Measurements from ENCODE around the gene GRIFIN. TPM values are rescaled to one million over a fixed set of nuclear protein-coding genes. Genes with fewer than 3 reads are reported as not detected.

Gene GRIFIN
- total RNA-seq, 3 donors from 2014 or later = not detected

- Mint-ChIP-seq H3K9me3 (no peaks in the 10 kb centered on the region), H3K4me1 (ENCODE audit: low read depth) (peaks cover 6% of the 10 kb centered on the region), H3K4me3 (no peak overlapping the region), H3K27me3 (ENCODE audit: low read depth) (no peaks in the 10 kb centered on the region), H3K36me3 (ENCODE audit: insufficient read depth) (peaks cover 4% of the 10 kb centered on the region)
- ATAC-seq = no peak
- DNase-seq = no peak
Observed at GRCh38 chr7:2437136-2437535, 39.1 kb downstream of the GRIFIN start.

DNA sequence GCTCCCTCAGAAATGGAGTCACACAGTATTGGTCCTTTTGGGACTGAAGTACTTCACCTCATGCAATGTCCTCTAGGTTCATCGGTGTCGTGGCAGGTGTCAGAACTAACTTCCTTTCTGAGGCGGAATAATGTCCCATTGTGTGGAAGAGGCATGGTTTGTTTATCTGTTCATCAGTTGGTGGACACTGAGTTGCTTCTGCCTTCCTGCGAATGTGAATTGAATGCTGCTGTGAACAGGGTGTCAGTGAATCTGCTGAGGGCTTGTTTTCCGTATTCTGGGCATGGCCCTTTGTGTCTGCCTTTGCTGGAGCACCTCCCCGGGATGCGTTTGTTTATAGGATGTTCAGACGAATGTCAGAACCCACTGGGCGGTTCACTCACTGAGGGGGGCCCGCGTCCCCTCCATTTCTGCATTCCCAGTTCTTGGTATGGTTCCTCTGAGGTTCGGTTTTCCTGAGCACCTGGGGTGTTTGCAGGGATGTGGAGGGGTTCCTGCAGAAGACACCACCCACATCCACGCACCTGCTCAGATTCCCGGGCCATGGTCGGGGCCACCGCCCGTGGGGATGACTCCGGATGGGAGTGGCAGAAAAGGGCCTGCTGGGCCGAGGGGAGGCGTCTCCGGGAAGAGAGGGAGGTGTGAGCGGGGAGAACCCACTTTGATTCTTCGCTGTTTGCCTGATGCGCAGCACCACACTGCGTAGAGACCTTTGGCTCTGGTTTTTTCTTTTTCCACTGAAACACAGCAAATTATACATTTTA lies 39.7 kb downstream of the GRIFIN start:
- peaks cover 9% of the 10 kb centered on the region for H3K4me1 Mint-ChIP-seq (ENCODE audit: low read depth)
- peaks cover 4% of the 10 kb centered on the region for H3K36me3 Mint-ChIP-seq (ENCODE audit: insufficient read depth)
- no peak overlapping the region for H3K4me3 Mint-ChIP-seq
- ATAC-seq = no peak
- DNase-seq = no peak
- H3K9me3 Mint-ChIP-seq = no peaks in the 10 kb centered on the region
- H3K27me3 Mint-ChIP-seq (ENCODE audit: low read depth) = no peaks in the 10 kb centered on the region

- ATAC-seq (no peak), DNase-seq (no peak)
- Mint-ChIP-seq H3K27me3 (ENCODE audit: low read depth) (no peaks in the 10 kb centered on the region), H3K4me1 (ENCODE audit: low read depth) (peaks cover 7% of the 10 kb centered on the region), H3K9me3 (peaks cover 5% of the 10 kb centered on the region), H3K4me3 (no peak overlapping the region), H3K36me3 (ENCODE audit: insufficient read depth) (peaks cover 9% of the 10 kb centered on the region)
Observed at GRCh38 chr7:2435146-2435545, 41.1 kb downstream of the GRIFIN start.

GRCh38 chr7:2433713-2434550 lies 42.3 kb downstream of the GRIFIN start:
- H3K27me3 Mint-ChIP-seq (ENCODE audit: low read depth) = no peaks in the 10 kb centered on the region
- ATAC-seq (no peak), DNase-seq (no peak)
- H3K9me3 Mint-ChIP-seq = peaks cover 5% of the 10 kb centered on the region
- no peak overlapping the region for H3K4me3 Mint-ChIP-seq
- H3K4me1 Mint-ChIP-seq (ENCODE audit: low read depth) = peaks cover 8% of the 10 kb centered on the region
- H3K36me3 Mint-ChIP-seq (ENCODE audit: insufficient read depth) = peaks cover 9% of the 10 kb centered on the region

DNA sequence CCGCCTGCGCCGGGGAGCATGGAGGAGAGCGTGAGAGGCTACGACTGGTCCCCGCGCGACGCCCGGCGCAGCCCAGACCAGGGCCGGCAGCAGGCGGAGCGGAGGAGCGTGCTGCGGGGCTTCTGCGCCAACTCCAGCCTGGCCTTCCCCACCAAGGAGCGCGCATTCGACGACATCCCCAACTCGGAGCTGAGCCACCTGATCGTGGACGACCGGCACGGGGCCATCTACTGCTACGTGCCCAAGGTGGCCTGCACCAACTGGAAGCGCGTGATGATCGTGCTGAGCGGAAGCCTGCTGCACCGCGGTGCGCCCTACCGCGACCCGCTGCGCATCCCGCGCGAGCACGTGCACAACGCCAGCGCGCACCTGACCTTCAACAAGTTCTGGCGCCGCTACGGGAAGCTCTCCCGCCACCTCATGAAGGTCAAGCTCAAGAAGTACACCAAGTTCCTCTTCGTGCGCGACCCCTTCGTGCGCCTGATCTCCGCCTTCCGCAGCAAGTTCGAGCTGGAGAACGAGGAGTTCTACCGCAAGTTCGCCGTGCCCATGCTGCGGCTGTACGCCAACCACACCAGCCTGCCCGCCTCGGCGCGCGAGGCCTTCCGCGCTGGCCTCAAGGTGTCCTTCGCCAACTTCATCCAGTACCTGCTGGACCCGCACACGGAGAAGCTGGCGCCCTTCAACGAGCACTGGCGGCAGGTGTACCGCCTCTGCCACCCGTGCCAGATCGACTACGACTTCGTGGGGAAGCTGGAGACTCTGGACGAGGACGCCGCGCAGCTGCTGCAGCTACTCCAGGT lies 43.1 kb downstream of the GRIFIN start:
- Mint-ChIP-seq H3K9me3 (peaks cover 5% of the 10 kb centered on the region), H3K4me3 (no peak overlapping the region), H3K4me1 (ENCODE audit: low read depth) (peaks cover 8% of the 10 kb centered on the region), H3K27me3 (ENCODE audit: low read depth) (no peaks in the 10 kb centered on the region), H3K36me3 (ENCODE audit: insufficient read depth) (peaks cover 9% of the 10 kb centered on the region)
- DNase-seq (no peak), ATAC-seq (no peak)

DNA sequence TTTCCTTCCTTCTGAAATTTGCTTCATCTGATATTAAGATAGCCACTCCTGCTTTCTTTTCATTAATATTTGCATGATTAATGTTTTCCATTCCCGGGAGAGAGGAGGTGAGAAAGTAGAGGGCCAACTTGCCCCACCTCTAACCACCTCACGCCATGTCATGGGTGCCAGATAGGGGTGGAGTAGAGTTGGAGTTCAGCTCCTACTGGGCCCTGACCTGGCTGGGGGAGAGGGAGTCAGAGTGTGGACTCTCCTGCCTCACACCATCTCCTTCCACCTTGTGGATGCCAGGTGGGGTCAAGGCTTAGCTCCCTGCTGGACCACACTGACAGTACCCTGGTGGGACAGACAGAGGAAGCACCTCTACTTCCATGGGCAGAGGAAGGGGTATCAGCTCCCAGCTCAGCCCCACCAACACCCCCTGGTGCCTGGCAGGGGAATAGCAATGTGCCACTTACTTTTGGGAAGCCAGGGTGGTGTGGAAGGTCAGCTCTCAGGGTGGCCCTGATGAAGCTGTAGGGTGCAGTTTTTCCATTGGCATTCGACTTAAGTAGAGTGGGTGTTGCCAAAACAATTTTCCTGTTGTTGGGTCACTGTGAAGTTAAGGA lies 44.8 kb downstream of the GRIFIN start:
- DNase-seq (peak; percentile 23), ATAC-seq (peak in 1 of 2 donors; percentile 55)
- Mint-ChIP-seq H3K9me3 (peaks cover 5% of the 10 kb centered on the region), H3K4me1 (ENCODE audit: low read depth) (peaks cover 10% of the 10 kb centered on the region), H3K27me3 (ENCODE audit: low read depth) (no peaks in the 10 kb centered on the region), H3K4me3 (no peak overlapping the region), H3K36me3 (ENCODE audit: insufficient read depth) (peaks cover 6% of the 10 kb centered on the region)

DNA sequence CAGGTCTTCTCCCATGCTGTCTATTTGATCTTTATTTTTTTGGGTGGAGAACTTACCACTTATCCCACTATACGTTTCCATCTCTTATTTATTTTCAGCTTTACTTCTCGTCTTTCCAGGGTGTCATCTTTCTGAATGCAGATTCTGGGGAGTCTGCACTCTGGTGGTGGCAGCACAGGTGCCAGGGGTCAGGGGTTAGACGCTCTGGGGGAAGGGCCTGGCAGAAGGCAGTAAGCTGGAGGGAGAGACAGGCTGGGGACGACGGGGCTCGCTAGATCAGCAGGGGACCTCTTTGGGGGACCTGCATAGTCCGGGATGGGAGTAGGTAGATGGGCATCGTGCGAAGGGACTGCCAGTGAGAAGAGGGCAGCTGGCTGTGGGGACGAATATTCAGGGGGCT lies 50.4 kb downstream of the GRIFIN start:
- H3K4me1 Mint-ChIP-seq (ENCODE audit: low read depth) = peaks cover 10% of the 10 kb centered on the region
- peaks cover 2% of the 10 kb centered on the region for H3K36me3 Mint-ChIP-seq (ENCODE audit: insufficient read depth)
- DNase-seq = no peak
- no peak for ATAC-seq
- H3K27me3 Mint-ChIP-seq (ENCODE audit: low read depth) = no peaks in the 10 kb centered on the region
- peaks cover under 1% of the 10 kb centered on the region for H3K9me3 Mint-ChIP-seq
- no peak overlapping the region for H3K4me3 Mint-ChIP-seq

Other genes with a start within 250 kb of the GRIFIN start
- gene MAD1L1, start 243.5 kb downstream of the GRIFIN start, total RNA-seq = 10 to 100 TPM; 55.8 to 59.4 (median 57.9) TPM
- 10 to 100 TPM; 49.9 to 56.5 (median 51.2) TPM for gene MRM2, start 234.2 kb downstream of the GRIFIN start, total RNA-seq
- gene NUDT1, start 234.2 kb downstream of the GRIFIN start, total RNA-seq = 100 to 1,000 TPM in 1 of 3 donors, 10 to 100 TPM in 2; 83.7 to 105 (median 96.8) TPM
- gene SNX8, start 162.0 kb downstream of the GRIFIN start, total RNA-seq = 10 to 100 TPM; 51.9 to 54.0 (median 53.9) TPM
- gene EIF3B, start 121.6 kb downstream of the GRIFIN start, total RNA-seq = 100 to 1,000 TPM; 448 to 483 (median 474) TPM
- 1 to 10 TPM; 4.9 to 6.5 (median 5.9) TPM for gene CHST12, start 72.8 kb downstream of the GRIFIN start, total RNA-seq
- gene LFNG, start 43.4 kb upstream of the GRIFIN start, total RNA-seq = 10 to 100 TPM; 16.1 to 17.7 (median 17.7) TPM
- 10 to 100 TPM; 40.7 to 55.0 (median 42.6) TPM for gene BRAT1, start 79.1 kb upstream of the GRIFIN start, total RNA-seq
- 10 to 100 TPM in 1 of 3 donors, 1 to 10 TPM in 2; 8.9 to 10.4 (median 9.0) TPM for gene IQCE, start 82.6 kb upstream of the GRIFIN start, total RNA-seq
- gene TTYH3, start 155.6 kb upstream of the GRIFIN start, total RNA-seq = 10 to 100 TPM; 13.4 to 17.3 (median 15.2) TPM
- under 1 TPM in 1 of 3 donors, not detected in 2; 0.03 TPM for gene AMZ1, start 211.8 kb upstream of the GRIFIN start, total RNA-seq